Measurements from ENCODE around the gene FTH1.
A peak's percentile ranks its signal among the peaks of the same experiment; 100 is the strongest.

FTH1 gene

GRCh38 chr11:61947486-61948210 lies 19.8 kb downstream of the FTH1 start:
- DNase-seq: peak in 3 of 5 donors; percentile 35 to 62 (median 41)

GRCh38 chr11:61946894-61947293 lies 20.5 kb downstream of the FTH1 start:
- DNase-seq: no peak

GRCh38 chr11:61945191-61945590 lies 22.2 kb downstream of the FTH1 start:
- DNase-seq: no peak

GRCh38 chr11:61940466-61940865 lies 27.0 kb downstream of the FTH1 start:
- no peak for DNase-seq

- no peak for DNase-seq
Measured at GRCh38 chr11:61935861-61936260, 31.6 kb downstream of the FTH1 start.

- no peak for DNase-seq
Measured at GRCh38 chr11:61930933-61931332, 36.5 kb downstream of the FTH1 start.

GRCh38 chr11:61928606-61929005 lies 38.8 kb downstream of the FTH1 start:
- DNase-seq: no peak

GRCh38 chr11:61927501-61927900 lies 39.9 kb downstream of the FTH1 start:
- DNase-seq: no peak

GRCh38 chr11:61926235-61926634 lies 41.2 kb downstream of the FTH1 start:
- no peak for DNase-seq

- DNase-seq: no peak
Measured at GRCh38 chr11:61925736-61926135, 41.7 kb downstream of the FTH1 start.

GRCh38 chr11:61924064-61924455 lies 43.4 kb downstream of the FTH1 start:
- no peak for DNase-seq

- DNase-seq: no peak
Measured at GRCh38 chr11:61923166-61924063, 44.0 kb downstream of the FTH1 start.

- no peak for DNase-seq
Measured at GRCh38 chr11:61922539-61922938, 44.9 kb downstream of the FTH1 start.

GRCh38 chr11:61921446-61921845 lies 46.0 kb downstream of the FTH1 start:
- no peak for DNase-seq

- DNase-seq: no peak
Measured at GRCh38 chr11:61919705-61920631, 47.5 kb downstream of the FTH1 start.

GRCh38 chr11:61918938-61919704 lies 48.3 kb downstream of the FTH1 start:
- no peak for DNase-seq

- no peak for DNase-seq
Measured at GRCh38 chr11:61918251-61918937, 49.0 kb downstream of the FTH1 start.

GRCh38 chr11:61917334-61918109 lies 49.9 kb downstream of the FTH1 start, which contains the start of gene RAB3IL1:
Gene RAB3IL1 (minus strand): TSS chr11:61917566. CDS start chr11:61917367, 199 bp downstream.
- no peak for DNase-seq

GRCh38 chr11:61916737-61917333 lies 50.6 kb downstream of the FTH1 start:
- no peak for DNase-seq

Measured in T-helper 1 cell (primary cell).